GM23248 (cell line): Measurements from ENCODE around the gene TPMT.

Experiments used
- EZH2 ChIP-seq: fragments of 200-600 bp; sonication (generic); IDR thresholded peaks from 2 replicates; pipeline ENCODE4 v1.6.1; 2018; ENCODE audit warnings: antibody characterized with exemption, mild to moderate bottlenecking; ENCODE audit not compliant: insufficient read depth, poor library complexity, severe bottlenecking
- EZH2phosphoT487 ChIP-seq: fragments of 200-600 bp; sonication (generic); IDR thresholded peaks from 2 replicates; pipeline ENCODE4 v1.6.1; 2018; ENCODE audit warnings: antibody characterized with exemption, moderate library complexity, mild to moderate bottlenecking, low read depth; ENCODE audit not compliant: insufficient read depth

DNA sequence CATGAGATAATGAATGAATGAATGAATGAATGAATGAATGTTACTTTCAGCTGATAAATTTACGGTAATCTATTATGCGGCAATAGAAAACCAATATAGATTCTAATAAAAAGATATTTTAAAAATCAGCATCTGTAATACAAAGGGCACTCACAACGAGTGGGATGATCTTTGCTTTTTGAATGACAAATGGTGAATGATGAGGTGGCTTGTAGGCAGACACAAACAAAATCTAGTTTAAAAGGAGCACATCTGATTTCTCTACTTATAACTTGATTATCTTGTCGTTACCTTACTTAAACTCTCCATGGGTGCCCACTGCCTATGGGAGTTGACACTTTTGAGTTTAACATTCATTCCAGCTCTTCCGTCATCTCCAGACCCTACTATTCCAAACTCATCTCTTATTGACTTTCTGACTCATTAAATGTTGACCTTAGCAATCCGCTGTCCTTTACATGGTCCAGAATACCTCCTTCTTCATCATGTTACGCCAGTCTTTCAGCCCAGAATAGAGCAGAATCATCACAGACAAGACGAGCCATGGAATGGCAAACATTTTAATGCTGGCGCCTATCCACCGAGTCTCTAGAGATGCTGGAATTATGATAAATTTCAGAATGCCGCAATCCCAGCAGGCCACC lies 73.7 kb downstream of the TPMT start:
- no peak for TF ChIP-seq EZH2
- TF ChIP-seq EZH2phosphoT487 = no peak
